ENCODE measurements around the gene GAREM1.

Gene GAREM1

DNA sequence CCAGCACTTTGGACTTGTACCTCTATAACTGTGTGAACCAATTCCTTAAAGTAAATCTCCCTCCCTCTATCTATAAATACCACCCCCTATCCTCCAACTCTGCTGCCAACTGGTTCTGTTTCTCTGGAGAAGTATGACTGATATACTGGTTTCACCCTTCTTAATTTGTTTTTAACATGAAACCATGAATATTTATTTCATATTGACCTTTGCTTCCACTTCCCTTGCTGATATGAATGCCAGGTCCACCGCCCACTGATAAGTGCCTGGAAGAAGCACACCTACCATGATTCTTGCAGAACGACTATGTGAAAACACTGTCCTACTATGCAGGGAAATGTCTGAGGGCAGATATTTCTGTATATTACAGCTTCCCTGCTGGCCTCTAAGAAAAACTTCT is 131.6 kb downstream of the GAREM1 start:
- H3K27ac ChIP-seq, result no peak overlapping the region
- no peak for TF ChIP-seq CTCF (conservative IDR thresholded peaks at IDR 0.05)

GRCh38 chr18:32337821-32338220 is 132.9 kb downstream of the GAREM1 start:
- TF ChIP-seq CTCF (conservative IDR thresholded peaks at IDR 0.05), result no peak
- no peak overlapping the region for H3K27ac ChIP-seq

- no peak for TF ChIP-seq CTCF (conservative IDR thresholded peaks at IDR 0.05)
- no peak overlapping the region for H3K27ac ChIP-seq
These were observed 133.3 kb downstream of the GAREM1 start for GRCh38 chr18:32337347-32337746.

DNA sequence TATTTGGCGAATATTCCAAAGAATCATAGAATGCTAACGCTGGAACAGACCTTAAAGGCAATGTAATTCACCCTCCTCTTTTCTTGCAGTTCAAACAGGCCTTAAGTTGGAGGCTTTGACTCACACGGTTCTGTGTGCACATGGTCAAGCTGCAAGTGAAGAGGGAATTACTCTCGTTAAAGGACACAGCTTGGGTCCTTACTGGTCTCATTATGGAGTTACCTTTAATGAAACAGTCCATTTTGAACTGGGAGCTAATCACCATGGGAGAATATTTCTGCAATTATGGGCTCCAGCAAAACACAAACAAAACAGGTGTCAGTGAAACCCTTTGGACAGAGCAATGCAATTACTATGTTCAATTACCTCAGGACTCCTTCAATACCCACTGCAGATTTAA is 135.5 kb downstream of the GAREM1 start:
- H3K27ac ChIP-seq, result no peak overlapping the region
- TF ChIP-seq CTCF (conservative IDR thresholded peaks at IDR 0.05), result no peak

- peak; percentile 68 for TF ChIP-seq CTCF (conservative IDR thresholded peaks at IDR 0.05)
- no peak overlapping the region for H3K27ac ChIP-seq
These were observed 136.9 kb downstream of the GAREM1 start for GRCh38 chr18:32333781-32334180.

GRCh38 chr18:32332708-32333107 is 138.0 kb downstream of the GAREM1 start:
- no peak overlapping the region for H3K27ac ChIP-seq
- no peak for TF ChIP-seq CTCF (conservative IDR thresholded peaks at IDR 0.05)

DNA sequence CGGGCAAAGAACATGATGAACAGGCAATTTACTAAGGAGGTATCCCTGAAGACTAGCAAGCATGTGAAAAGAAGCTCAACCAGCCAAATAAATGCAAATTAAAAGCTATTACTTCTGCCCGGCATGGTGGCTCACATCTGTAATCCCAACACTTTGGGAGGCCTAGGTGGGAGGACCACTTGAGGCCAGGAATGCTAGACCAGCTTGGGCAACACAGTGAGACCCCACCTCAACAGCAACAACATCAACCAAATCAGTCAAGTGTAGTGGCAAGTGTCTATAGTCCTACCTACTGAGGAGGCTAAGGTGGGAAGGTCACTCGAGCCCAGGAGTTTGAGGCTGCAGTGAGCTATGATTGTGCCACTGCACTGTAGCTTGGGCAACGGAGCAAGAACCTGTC is 141.7 kb downstream of the GAREM1 start:
- no peak for TF ChIP-seq CTCF (conservative IDR thresholded peaks at IDR 0.05)
- H3K27ac ChIP-seq, result no peak overlapping the region

DNA sequence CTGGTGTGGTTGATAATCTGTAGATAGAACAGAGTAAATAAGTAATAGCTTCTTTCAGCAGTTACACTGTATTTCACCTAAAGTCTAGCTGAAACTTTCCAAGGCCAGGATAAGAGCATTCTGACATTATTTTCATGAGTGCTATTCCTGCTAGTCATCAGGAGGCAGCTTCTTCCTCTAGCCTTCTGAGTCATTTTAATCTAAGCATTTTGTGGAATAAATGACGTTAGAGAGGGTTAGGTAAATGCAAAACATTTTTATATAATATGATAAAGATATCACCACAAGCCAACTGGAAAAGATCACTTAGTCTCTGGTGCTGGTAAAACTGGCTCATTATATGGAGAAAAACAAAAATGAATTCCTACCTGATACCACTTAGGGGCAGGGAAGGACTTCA is 142.3 kb downstream of the GAREM1 start:
- no peak for TF ChIP-seq CTCF (conservative IDR thresholded peaks at IDR 0.05)

More for the DNA sequence above, 142.3 kb downstream of the GAREM1 start:
- H3K27ac ChIP-seq, result no peak overlapping the region
